Jurkat, Clone E6-1 (cell line): Measurements from ENCODE around the gene FCMR.
"Not testable (repeated sequence)": the region's sequence is repeated elsewhere in the genome, so short reads cannot be mapped to it uniquely, and the experiment has no call there.

ENCODE experiments used
- DNase-seq: peaks from one replicate; pipeline ENCODE4 v3.0.0-alpha.2; 2011; ENCODE audit warnings: low read depth, low spot score
- H3K4me3 ChIP-seq: 2 replicates; pipeline ENCODE4 v1.5.1; 2011; ENCODE audit warnings: mild to moderate bottlenecking, low read length, control low read depth, moderate library complexity

The FCMR gene

GRCh38 chr1:206855859-206856258, 65.9 kb downstream of the FCMR start:
- DNase-seq, result no peak
- no peak overlapping the region for H3K4me3 ChIP-seq

- no peak for DNase-seq
- H3K4me3 ChIP-seq, result no peak overlapping the region
Observed at GRCh38 chr1:206854401-206855129, 67.2 kb downstream of the FCMR start.

GRCh38 chr1:206853696-206854095, 68.0 kb downstream of the FCMR start:
- not testable (repeated sequence) for H3K4me3 ChIP-seq, DNase-seq
